Measurements from ENCODE around the gene STOX1. TPM values are rescaled to one million over a fixed set of nuclear protein-coding genes. Genes with fewer than 3 reads are reported as not detected.
"Not testable (repeated sequence)": the region's sequence is repeated elsewhere in the genome, so short reads cannot be mapped to it uniquely, and the experiment has no call there.

Gene STOX1
- total RNA-seq, 2 donors from 2014 or later, result 0.68 to 1.9 TPM

GRCh38 chr10:68828083-68828601 is 811 bp downstream of the STOX1 start:
- intact Hi-C loops (cut with DNase I); DNase-seq: not testable (repeated sequence)

GRCh38 chr10:68828833-68829232 is 1.5 kb downstream of the STOX1 start:
- intact Hi-C loops (cut with DNase I), result no loop called here
- ATAC-seq (no peak), DNase-seq (no peak)

More at GRCh38 chr10:68828083-68828601, 811 bp downstream of the STOX1 start:
- peak; percentile 38 to 41 for ATAC-seq

GRCh38 chr10:68829521-68829920 is 2.2 kb downstream of the STOX1 start:
- intact Hi-C loops (cut with DNase I), result no loop called here
- ATAC-seq (no peak), DNase-seq (no peak)

GRCh38 chr10:68829952-68830351 is 2.6 kb downstream of the STOX1 start:
- intact Hi-C loops (cut with DNase I), result no loop called here
- no peak for DNase-seq
- no peak for ATAC-seq

- ATAC-seq (no peak), DNase-seq (no peak)
- intact Hi-C loops (cut with DNase I), result no loop called here
Measured at GRCh38 chr10:68831961-68832455, 4.7 kb downstream of the STOX1 start.

- no peak for ATAC-seq
- DNase-seq, result no peak
- intact Hi-C loops (cut with DNase I), result no loop called here
Measured at GRCh38 chr10:68832601-68833000, 5.3 kb downstream of the STOX1 start.

- intact Hi-C loops (cut with DNase I), result no loop called here
- DNase-seq (no peak), ATAC-seq (no peak)
Measured at GRCh38 chr10:68837626-68838322, 10.4 kb downstream of the STOX1 start.

- intact Hi-C loops (cut with DNase I); ATAC-seq; DNase-seq: not testable (repeated sequence)
Measured at GRCh38 chr10:68840650-68841049, 13.3 kb downstream of the STOX1 start.

GRCh38 chr10:68848281-68848680 is 20.9 kb downstream of the STOX1 start:
- intact Hi-C loops (cut with DNase I), result no loop called here
- no peak for DNase-seq
- ATAC-seq, result no peak

- intact Hi-C loops (cut with DNase I), result no loop called here
- DNase-seq, result no peak
- no peak for ATAC-seq
Measured at GRCh38 chr10:68848806-68849205, 21.5 kb downstream of the STOX1 start.

- ATAC-seq, result no peak
Measured at GRCh38 chr10:68856352-68856751, 29.0 kb downstream of the STOX1 start.

GRCh38 chr10:68857005-68857404 is 29.7 kb downstream of the STOX1 start:
- ATAC-seq (no peak), DNase-seq (no peak)
- intact Hi-C loops (cut with DNase I), result no loop called here

More at GRCh38 chr10:68856352-68856751, 29.0 kb downstream of the STOX1 start:
- intact Hi-C loops (cut with DNase I), result no loop called here
- DNase-seq, result no peak

- DNase-seq, result no peak
- no peak for ATAC-seq
- intact Hi-C loops (cut with DNase I), result no loop called here
Measured at GRCh38 chr10:68861253-68861652, 33.9 kb downstream of the STOX1 start.

GRCh38 chr10:68864611-68865010 is 37.3 kb downstream of the STOX1 start:
- intact Hi-C loops (cut with DNase I), result no loop called here
- ATAC-seq (no peak), DNase-seq (no peak)

- DNase-seq; intact Hi-C loops (cut with DNase I); ATAC-seq: not testable (repeated sequence)
Measured at GRCh38 chr10:68868173-68868572, 40.8 kb downstream of the STOX1 start.

- ATAC-seq (peak in 1 of 2 donors; percentile 50), DNase-seq (no peak)
- intact Hi-C loops (cut with DNase I), result no loop called here
Measured at GRCh38 chr10:68869623-68870022, 42.3 kb downstream of the STOX1 start.

- ATAC-seq (no peak), DNase-seq (no peak)
- intact Hi-C loops (cut with DNase I), result no loop called here
Measured at GRCh38 chr10:68870061-68870460, 42.7 kb downstream of the STOX1 start.

- ATAC-seq, result no peak
- intact Hi-C loops (cut with DNase I), result no loop called here
- DNase-seq, result no peak
Measured at GRCh38 chr10:68870545-68871104, 43.3 kb downstream of the STOX1 start.

- ATAC-seq, result peak; percentile 73 to 74
- intact Hi-C loops (cut with DNase I), result no loop called here
- DNase-seq, result no peak
Measured at GRCh38 chr10:68871105-68871711, 43.9 kb downstream of the STOX1 start.

GRCh38 chr10:68871731-68872342 is 44.5 kb downstream of the STOX1 start:
- ATAC-seq (peak in 1 of 2 donors; percentile 44), DNase-seq (no peak)
- intact Hi-C loops (cut with DNase I), result no loop called here

Measured in left cardiac atrium (tissue), 4 donors.